Muscle layer of duodenum (tissue), 2 donors: ENCODE results near the gene SLC35G3.
"Not testable (repeated sequence)": the region's sequence is repeated elsewhere in the genome, so short reads cannot be mapped to it uniquely, and the experiment has no call there.

ENCODE experiments used
- H3K27ac ChIP-seq: one replicate; pipeline ENCODE4 v1.7.0; 2013; ENCODE audit warnings: mild to moderate bottlenecking, low read length
- H3K27me3 ChIP-seq: one replicate; pipeline ENCODE4 v1.7.0; 2013; ENCODE audit warnings: low read depth, mild to moderate bottlenecking, control low read depth, low read length
- H3K36me3 ChIP-seq, 2 donors: one replicate each; pipeline ENCODE4 v1.7.0; 2013; ENCODE audit warnings: low read length in 2 of 2, control low read depth in 1 of 2, mild to moderate bottlenecking in 1 of 2; ENCODE audit not compliant: insufficient read depth in 2 of 2, control insufficient read depth in 1 of 2
- H3K4me1 ChIP-seq, 2 donors: one replicate each; pipeline ENCODE4 v1.7.0; 2013; ENCODE audit warnings: low read length in 2 of 2, mild to moderate bottlenecking in 2 of 2, control low read depth in 1 of 2, moderate library complexity in 1 of 2; ENCODE audit not compliant: insufficient read depth in 2 of 2, control insufficient read depth in 1 of 2
- H3K4me3 ChIP-seq, 2 donors: one replicate each; pipeline ENCODE4 v1.7.0; 2013; ENCODE audit warnings: low read length in 2 of 2, low read depth in 1 of 2, mild to moderate bottlenecking in 1 of 2
- H3K9me3 ChIP-seq, 2 donors: one replicate each; pipeline ENCODE4 v1.7.0; 2013; ENCODE audit warnings: low read length in 2 of 2, control low read depth in 1 of 2, mild to moderate bottlenecking in 1 of 2; ENCODE audit not compliant: control insufficient read depth in 1 of 2
- donor health status: healthy.

The SLC35G3 gene

DNA sequence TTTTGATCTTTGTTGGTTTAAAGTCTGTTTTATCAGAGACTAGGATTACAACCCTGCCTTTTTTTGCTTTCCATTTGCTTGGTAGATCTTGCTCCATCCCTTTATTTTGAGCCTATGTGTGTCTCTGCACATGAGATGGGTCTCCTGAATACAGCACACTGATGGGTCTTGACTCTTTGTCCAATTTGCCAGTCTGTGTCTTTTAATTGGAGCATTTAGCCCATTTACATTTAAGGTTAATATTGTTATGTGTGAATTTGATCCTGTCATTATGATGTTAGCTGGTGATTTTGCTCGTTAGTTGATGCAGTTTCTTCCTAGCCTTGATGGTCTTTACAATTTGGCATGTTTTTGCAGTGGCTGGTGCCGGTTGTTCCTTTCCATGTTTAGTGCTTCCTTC lies 8.4 kb upstream of the SLC35G3 start:
- not testable (repeated sequence) for H3K27me3 ChIP-seq, H3K9me3 ChIP-seq, H3K27ac ChIP-seq, H3K36me3 ChIP-seq, H3K4me1 ChIP-seq, H3K4me3 ChIP-seq

DNA sequence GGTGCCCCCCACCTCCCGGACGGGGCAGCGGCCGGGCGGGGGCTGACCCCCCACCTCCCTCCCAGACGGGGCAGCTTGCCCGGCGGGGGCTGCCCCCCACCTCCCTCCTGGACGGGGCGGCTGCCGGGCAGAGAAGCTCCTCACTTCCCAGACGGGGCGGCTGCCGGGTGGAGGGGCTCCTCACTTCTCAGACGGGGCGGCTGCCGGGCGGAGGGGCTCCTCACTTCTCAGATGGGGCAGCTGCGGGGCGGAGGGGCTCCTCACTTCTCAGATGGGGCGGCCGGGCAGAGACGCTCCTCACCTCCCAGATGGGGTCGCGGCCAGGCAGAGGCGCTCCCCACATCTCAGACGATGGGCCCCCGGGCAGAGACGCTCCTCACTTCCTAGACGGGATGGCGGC lies 869 bp upstream of the SLC35G3 start:
- not testable (repeated sequence) for H3K36me3 ChIP-seq, H3K27ac ChIP-seq, H3K9me3 ChIP-seq, H3K4me1 ChIP-seq, H3K4me3 ChIP-seq, H3K27me3 ChIP-seq

DNA sequence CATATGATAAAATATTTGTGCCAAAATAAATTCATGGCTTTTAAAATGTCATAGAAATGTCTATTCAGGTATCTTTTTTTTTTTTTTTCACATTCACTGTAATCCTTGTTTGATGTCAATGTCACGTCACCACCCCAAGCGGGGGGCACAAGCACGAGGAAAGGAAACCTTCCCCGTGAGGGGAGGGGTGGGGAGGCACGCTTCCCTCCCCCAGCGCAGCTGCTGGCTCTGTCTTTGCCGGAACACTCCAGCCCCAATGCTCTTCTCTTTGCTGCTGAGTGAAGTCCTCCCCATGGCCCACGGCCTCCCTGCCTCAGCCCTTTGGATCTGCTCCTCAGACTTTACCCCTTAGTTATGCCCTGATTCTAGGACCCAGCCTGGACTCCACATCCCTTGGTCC lies 1.5 kb downstream of the SLC35G3 start:
- H3K36me3 ChIP-seq, result no peaks in the 10 kb centered on the region
- no peaks in the 10 kb centered on the region for H3K4me1 ChIP-seq
- no peaks in the 10 kb centered on the region for H3K27me3 ChIP-seq
- no peak overlapping the region for H3K27ac ChIP-seq
- no peaks in the 10 kb centered on the region for H3K9me3 ChIP-seq
- no peak overlapping the region for H3K4me3 ChIP-seq

DNA sequence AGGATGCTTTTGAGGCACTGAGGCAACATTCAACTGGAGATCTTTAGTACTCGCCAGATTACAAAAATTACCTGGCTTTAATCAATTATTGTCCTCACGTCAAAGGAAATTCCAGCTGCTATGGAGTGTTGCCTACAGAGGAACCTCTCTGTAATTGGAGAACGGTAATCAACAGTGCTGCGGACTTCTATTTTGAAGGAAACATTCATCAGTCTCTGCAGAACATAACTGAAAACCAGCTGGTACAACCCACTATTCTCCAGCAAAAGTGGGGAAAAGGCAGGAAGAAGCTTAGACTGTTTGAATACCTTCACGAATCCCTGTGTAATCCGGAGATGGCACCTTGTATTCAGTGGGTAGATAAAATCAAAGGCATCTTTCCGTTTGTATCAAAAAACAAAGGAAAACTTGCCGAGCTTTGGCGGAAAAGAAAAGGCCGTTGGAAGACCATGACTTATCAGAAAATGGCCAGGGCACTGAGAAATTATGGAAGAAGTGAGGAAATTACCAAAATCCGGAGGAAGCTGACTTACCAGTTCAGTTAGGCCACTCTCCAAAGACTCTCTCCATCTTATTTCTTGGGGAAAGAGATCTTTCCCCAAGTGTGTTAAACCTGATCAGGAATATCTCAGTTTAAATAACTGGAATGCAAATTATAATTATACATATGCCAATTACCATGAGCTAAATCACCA lies 3.0 kb downstream of the SLC35G3 start:
- H3K9me3 ChIP-seq, result no peaks in the 10 kb centered on the region
- no peak overlapping the region for H3K4me3 ChIP-seq
- H3K36me3 ChIP-seq, result no peaks in the 10 kb centered on the region
- no peaks in the 10 kb centered on the region for H3K4me1 ChIP-seq
- no peaks in the 10 kb centered on the region for H3K27me3 ChIP-seq
- H3K27ac ChIP-seq, result no peak overlapping the region

DNA sequence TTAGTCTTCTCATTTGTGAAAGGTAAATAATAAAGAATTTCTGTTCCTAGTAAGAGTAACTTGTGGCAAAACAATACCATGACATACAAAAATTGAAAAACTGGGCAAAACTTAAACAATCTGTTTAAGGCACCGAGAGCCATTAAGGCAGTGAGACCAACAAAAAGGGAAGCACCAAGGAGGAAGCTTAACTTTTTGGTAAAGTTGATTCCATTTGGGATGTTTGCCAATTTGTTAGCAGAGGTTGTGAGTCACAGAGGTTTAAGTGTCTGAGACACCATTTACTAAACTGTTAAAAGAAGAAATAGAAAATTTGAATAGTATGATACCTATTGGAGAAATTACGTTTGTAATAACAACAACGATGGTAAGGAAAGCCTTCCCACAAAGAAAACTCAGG lies 4.9 kb downstream of the SLC35G3 start:
- Histone ChIP-seq H3K27me3 (no peaks in the 10 kb centered on the region), H3K27ac (no peak overlapping the region), H3K36me3 (no peaks in the 10 kb centered on the region), H3K4me1 (no peaks in the 10 kb centered on the region), H3K9me3 (no peaks in the 10 kb centered on the region), H3K4me3 (no peak overlapping the region)

DNA sequence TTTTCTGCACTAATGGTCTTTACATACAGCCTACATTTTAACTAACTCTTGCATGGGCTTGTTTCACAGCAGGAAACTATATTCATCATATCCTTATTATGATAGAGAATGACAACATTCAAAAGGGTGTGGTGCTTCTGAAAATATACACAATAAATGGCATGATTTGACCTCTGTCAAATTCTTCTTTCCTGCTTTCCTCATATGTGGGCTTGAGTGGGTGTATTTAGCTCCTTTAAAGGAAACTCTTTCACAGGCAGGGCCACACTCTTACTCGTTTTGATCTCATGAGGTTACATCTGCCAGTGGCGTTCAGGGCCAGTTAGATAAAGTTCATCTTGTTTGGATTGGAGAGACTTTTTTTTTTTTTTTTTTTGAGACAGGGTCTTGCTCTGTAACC lies 6.1 kb downstream of the SLC35G3 start:
- no peak overlapping the region for H3K4me3 ChIP-seq
- H3K36me3 ChIP-seq, result no peaks in the 10 kb centered on the region
- no peaks in the 10 kb centered on the region for H3K4me1 ChIP-seq
- H3K27me3 ChIP-seq, result no peaks in the 10 kb centered on the region
- H3K27ac ChIP-seq, result no peak overlapping the region
- no peaks in the 10 kb centered on the region for H3K9me3 ChIP-seq

DNA sequence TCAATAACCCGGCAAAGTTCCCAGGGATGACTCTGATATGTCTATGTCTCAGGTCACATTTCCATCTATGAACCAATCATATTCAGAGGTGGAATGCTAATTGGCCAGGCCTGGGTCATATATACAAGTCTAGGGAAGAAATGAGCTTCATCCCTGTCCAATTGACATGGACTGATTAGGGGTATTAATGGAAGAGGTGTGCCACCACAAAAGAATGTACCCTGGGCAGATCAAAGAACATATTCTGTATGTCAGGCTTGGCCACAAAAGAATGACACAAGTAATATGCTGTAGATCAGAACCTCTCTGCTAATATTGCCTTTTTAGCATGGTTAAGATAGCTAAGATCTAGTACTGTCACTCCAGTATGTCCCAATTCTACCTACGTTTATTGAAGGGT lies 6.7 kb downstream of the SLC35G3 start:
- Histone ChIP-seq H3K4me3 (no peak overlapping the region), H3K9me3 (no peaks in the 10 kb centered on the region), H3K27me3 (no peaks in the 10 kb centered on the region), H3K27ac (no peak overlapping the region), H3K36me3 (no peaks in the 10 kb centered on the region), H3K4me1 (no peaks in the 10 kb centered on the region)

DNA sequence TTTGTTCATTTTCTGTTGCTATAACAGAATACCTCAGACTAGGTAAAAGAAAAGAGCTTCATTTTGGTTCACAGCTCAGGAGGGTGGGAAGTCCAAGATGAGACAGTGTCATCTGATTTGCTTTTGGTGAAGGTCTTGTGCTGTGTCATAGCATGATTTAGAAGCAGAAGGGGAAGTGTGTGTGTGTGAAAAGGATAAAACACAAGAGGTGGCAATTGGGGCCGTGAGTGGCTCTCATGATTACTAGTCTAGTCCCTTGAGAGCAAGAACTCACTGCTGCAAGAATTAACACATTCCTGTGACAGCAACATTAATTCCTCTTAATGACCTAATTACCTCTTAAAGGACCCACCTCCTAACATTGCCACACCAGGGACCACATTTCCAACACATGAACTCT lies 8.3 kb downstream of the SLC35G3 start:
- Histone ChIP-seq H3K27me3 (no peaks in the 10 kb centered on the region), H3K9me3 (no peaks in the 10 kb centered on the region), H3K4me1 (no peaks in the 10 kb centered on the region), H3K4me3 (no peak overlapping the region), H3K27ac (no peak overlapping the region), H3K36me3 (no peaks in the 10 kb centered on the region)

DNA sequence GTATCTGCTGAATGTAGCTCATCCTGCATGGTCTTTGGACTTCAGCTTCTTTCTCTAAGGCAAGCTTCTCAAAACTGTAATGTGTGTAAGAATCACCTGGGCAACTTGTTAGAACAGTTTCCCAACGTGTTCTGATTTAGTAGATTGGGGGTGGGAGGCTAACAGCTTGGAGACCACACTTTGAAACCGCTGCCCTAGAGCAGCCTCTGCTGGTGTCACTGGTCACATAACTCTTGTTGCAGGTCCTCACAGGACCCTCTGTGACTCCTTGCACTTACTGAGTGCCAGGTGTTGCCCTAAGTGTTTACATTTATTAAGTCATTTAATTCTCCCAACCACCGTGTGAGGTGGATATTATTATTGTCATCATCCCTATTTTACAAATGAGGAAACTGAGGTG lies 9.9 kb downstream of the SLC35G3 start:
- Histone ChIP-seq H3K4me3 (no peak overlapping the region), H3K4me1 (no peaks in the 10 kb centered on the region), H3K27ac (no peak overlapping the region), H3K36me3 (no peaks in the 10 kb centered on the region), H3K27me3 (no peaks in the 10 kb centered on the region), H3K9me3 (no peaks in the 10 kb centered on the region)

DNA sequence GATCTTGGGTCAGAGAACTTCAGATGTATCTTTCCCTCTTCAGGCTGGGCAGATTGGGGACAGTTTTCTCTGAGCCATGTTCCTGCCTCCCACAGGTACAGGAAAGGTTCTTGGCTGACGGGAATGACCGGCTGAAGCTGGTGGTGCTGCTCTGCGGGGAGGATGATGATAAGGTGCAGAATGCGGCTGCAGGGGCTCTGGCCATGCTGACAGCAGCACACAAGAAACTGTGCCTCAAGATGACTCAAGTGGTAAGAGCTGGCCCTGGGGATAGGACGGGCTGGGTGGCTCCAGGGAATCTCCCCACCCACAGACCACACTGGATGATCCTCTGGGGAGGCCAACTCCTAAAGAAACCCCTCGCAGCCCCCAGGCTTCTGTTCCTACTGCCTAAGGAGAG lies 10.9 kb downstream of the SLC35G3 start:
- Histone ChIP-seq H3K4me3 (no peak overlapping the region), H3K4me1 (no peaks in the 10 kb centered on the region), H3K27me3 (no peaks in the 10 kb centered on the region), H3K36me3 (no peaks in the 10 kb centered on the region), H3K27ac (no peak overlapping the region), H3K9me3 (no peaks in the 10 kb centered on the region)

DNA sequence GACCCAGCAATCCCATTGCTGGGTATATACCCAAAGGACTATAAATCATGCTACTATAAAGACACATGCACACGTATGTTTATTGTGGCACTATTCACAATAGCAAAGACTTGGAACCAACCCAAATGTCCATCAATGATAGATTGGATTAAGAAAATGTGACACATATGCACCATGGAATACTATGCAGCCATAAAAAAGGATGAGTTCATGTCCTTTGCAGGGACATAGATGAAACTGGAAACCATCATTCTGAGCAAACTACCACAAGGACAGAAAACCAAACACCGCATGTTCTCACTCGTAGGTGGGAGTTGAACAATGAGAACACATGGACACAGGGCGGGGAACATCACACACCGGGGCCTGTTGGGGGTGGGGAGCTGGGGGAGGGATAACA lies 14.8 kb downstream of the SLC35G3 start:
- not testable (repeated sequence) for H3K27me3 ChIP-seq, H3K36me3 ChIP-seq, H3K4me1 ChIP-seq, H3K9me3 ChIP-seq, H3K27ac ChIP-seq, H3K4me3 ChIP-seq

DNA sequence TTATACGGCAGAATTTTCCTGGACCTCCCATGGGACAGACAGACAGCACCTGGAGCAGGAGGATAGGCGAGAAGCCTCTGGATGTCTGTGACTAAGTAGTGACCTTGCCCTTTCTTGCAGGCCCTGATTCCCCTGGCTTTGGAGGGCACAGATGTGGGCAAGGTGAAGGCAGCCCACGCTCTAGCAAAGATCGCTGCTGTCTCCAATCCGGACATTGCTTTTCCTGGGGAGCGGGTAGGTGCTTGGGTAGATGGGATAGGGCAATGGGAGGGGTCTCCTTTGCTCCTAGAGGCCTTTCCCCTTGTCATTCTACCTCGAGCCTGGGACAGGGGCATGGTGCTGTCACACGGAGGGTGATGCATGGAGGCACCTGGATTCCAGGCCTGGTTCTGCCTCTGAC lies 17.3 kb downstream of the SLC35G3 start:
- Histone ChIP-seq H3K36me3 (no peaks in the 10 kb centered on the region), H3K27me3 (no peaks in the 10 kb centered on the region), H3K9me3 (no peaks in the 10 kb centered on the region), H3K4me3 (no peak overlapping the region), H3K4me1 (no peaks in the 10 kb centered on the region), H3K27ac (no peak overlapping the region)
